Testis (tissue), 3 donors: ENCODE data around the gene DGCR8. TPM values are rescaled to one million over a fixed set of nuclear protein-coding genes. Genes with fewer than 3 reads are reported as not detected.

Source experiments
- DNase-seq: peaks from one replicate; pipeline ENCODE4 v3.0.0-alpha.2; 2019
- H3K27ac ChIP-seq, 2 donors: fragments of 200-600 bp; sonication (generic); one replicate each; pipeline ENCODE4 v1.5.1; 2019
- H3K27me3 ChIP-seq: fragments of 200-600 bp; sonication (generic); one replicate; pipeline ENCODE4 v1.5.1; 2019
- H3K36me3 ChIP-seq: fragments of 200-600 bp; sonication (generic); one replicate; pipeline ENCODE4 v1.5.1; 2017; ENCODE audit warnings: low read depth; ENCODE audit errors: missing control alignments
- H3K4me1 ChIP-seq: fragments of 200-600 bp; sonication (generic); one replicate; pipeline ENCODE4 v1.5.1; 2019
- H3K4me3 ChIP-seq, 2 donors: fragments of 200-600 bp; sonication (generic); one replicate each; pipeline ENCODE4 v1.5.1; 2017 to 2019
- H3K9me3 ChIP-seq: fragments of 200-600 bp; sonication (generic); one replicate; pipeline ENCODE4 v1.5.1; 2017
- POLR2A ChIP-seq: fragments of 450-650 bp; IDR thresholded peaks from one replicate; pipeline ENCODE4 v1.6.1; 2017; ENCODE audit warnings: antibody characterized with exemption, mild to moderate bottlenecking, moderate library complexity
- WGBS, 2 donors: methylation state at CpG; one replicate each; pipeline ENCODE4 v1.1.5; 2018; 5-methylcytosine and 5-hydroxymethylcytosine counted together
- intact Hi-C: fragments of 100-400 bp; cut with DNase I; formaldehyde crosslinking; loops from one replicate; pipeline ENCODE4 v1.15.1; 2023; ENCODE audit warnings: low total_unique reads
- polyA plus RNA-seq: library from polyadenylated mRNA; stranded (reverse); fragments of 350-450 nt; fragmentation: Illumina TruSeq; extraction: RNeasy Lipid Tissue Mini Kit (QIAGEN cat#74804); gene quantifications from one replicate; pipeline ENCODE4 v1.2.3, GENCODE V29; 2014; ENCODE audit warnings: low read depth, low replicate concordance; ENCODE audit not compliant: insufficient read depth
- total RNA-seq, 2 donors: library from RNA; depleted of rRNA; stranded (reverse); fragments of >200 nt; gene quantifications; one replicate each; pipeline ENCODE4 v1.2.3, GENCODE V29; 2016
- TF ChIP-seq, protein P1 (sequence below), 3 experiments: fragments of 450-650 bp in 2 of 3; fragments of 200-600 bp in 1 of 3; sonication (generic) in 1 of 3; IDR thresholded peaks; one replicate each; pipeline ENCODE4 v1.5.1; 2016 to 2019; ENCODE audit warnings: antibody characterized with exemption in 3 of 3, mild to moderate bottlenecking in 2 of 3, moderate library complexity in 1 of 3

DGCR8 gene
- total and polyA plus RNA-seq, 3 donors from 2014 or later, result 44.4 to 83.7 (median 64.8) TPM

DNA sequence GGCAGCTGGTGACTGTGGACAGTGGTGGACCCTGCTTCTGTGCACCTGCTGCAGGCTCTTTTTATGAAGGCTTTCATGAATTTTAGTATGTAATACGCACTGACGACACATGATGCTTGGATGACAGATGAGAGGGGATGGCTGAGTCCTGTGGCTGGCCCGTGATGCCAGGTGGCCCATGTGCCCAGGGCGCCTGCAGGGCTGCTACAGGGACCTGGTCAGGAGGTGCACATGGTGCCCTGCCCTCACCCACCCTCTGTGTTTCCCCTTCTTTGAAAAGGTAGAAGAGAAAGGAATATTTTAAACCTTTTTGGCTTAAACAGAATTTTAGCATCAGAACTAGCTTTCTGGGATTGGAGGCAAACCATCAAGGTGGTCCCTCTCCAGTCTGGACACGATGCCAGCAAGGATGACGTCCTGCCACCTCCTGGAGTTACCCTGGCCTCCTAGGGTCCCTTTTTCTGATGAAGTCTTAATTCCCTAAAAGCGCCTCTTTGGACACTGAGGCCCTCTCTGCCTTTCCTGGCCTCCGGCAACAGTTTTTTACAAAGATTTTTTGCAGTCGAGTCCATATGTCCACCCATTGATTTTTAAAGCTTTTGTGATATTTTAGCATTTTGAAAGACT, 30.4 kb downstream of the DGCR8 start:
- Histone ChIP-seq H3K36me3 (no peaks in the 10 kb centered on the region), H3K27ac (no peak overlapping the region)

DNA sequence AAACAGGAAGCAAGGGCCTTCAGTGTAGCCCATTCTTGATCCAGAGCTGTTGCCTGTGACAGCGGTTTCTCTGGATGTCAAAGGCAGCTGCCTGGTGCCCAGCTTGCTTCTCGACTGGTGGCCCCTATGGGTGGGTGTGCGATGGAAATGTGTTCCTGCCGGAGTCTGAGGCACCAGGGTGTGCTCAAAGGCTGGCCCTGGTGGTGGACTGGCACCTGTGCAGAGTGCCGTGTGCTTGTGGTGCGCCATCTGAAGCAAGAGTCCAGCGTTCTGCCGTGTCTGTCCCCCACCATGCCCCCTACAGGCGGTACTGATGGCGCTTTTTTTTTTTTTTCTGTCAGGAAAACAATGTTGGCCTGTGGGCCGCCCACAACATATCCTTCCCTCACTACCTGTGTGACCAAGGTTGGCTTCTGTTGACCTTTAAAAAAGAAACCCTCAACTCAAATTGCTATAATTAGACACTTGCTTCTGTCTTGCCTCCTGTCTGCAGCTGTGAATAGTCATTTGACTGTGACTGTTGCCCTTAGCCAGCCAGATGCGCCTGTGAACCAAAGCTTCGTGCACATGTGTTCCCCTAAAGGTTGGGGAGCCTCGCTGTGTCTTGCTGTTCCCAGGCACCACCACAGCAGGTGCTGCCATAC, 31.1 kb downstream of the DGCR8 start:
- Histone ChIP-seq H3K4me1 (peaks cover 7% of the 10 kb centered on the region), H3K36me3 (no peaks in the 10 kb centered on the region), H3K9me3 (no peaks in the 10 kb centered on the region), H3K4me3 (no peak overlapping the region), H3K27me3 (no peaks in the 10 kb centered on the region), H3K27ac (no peak overlapping the region)
- no peak for TF ChIP-seq POLR2A
- TF ChIP-seq, protein P1, sequence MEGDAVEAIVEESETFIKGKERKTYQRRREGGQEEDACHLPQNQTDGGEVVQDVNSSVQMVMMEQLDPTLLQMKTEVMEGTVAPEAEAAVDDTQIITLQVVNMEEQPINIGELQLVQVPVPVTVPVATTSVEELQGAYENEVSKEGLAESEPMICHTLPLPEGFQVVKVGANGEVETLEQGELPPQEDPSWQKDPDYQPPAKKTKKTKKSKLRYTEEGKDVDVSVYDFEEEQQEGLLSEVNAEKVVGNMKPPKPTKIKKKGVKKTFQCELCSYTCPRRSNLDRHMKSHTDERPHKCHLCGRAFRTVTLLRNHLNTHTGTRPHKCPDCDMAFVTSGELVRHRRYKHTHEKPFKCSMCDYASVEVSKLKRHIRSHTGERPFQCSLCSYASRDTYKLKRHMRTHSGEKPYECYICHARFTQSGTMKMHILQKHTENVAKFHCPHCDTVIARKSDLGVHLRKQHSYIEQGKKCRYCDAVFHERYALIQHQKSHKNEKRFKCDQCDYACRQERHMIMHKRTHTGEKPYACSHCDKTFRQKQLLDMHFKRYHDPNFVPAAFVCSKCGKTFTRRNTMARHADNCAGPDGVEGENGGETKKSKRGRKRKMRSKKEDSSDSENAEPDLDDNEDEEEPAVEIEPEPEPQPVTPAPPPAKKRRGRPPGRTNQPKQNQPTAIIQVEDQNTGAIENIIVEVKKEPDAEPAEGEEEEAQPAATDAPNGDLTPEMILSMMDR (IDR thresholded peaks at IDR 0.05), result peak in 2 of 3 experiments; percentile 9 to 37
- no peak for DNase-seq
- 68 to 75% methylated on average over 14 of the region's 14 CpGs for WGBS, 2 donors
- intact Hi-C loops, result no loop called here

More for the DNA sequence above, 30.4 kb downstream of the DGCR8 start:
- no peak for TF ChIP-seq POLR2A
- TF ChIP-seq, protein P1 (IDR thresholded peaks at IDR 0.05), result no peak
- Histone ChIP-seq H3K27me3 (no peaks in the 10 kb centered on the region), H3K4me1 (peaks cover under 1% of the 10 kb centered on the region), H3K4me3 (no peak overlapping the region), H3K9me3 (no peaks in the 10 kb centered on the region)
- DNase-seq, result no peak
- 79 to 86% methylated on average over 9 of the region's 9 CpGs for WGBS, 2 donors
- intact Hi-C loops, result no loop called here

DNA sequence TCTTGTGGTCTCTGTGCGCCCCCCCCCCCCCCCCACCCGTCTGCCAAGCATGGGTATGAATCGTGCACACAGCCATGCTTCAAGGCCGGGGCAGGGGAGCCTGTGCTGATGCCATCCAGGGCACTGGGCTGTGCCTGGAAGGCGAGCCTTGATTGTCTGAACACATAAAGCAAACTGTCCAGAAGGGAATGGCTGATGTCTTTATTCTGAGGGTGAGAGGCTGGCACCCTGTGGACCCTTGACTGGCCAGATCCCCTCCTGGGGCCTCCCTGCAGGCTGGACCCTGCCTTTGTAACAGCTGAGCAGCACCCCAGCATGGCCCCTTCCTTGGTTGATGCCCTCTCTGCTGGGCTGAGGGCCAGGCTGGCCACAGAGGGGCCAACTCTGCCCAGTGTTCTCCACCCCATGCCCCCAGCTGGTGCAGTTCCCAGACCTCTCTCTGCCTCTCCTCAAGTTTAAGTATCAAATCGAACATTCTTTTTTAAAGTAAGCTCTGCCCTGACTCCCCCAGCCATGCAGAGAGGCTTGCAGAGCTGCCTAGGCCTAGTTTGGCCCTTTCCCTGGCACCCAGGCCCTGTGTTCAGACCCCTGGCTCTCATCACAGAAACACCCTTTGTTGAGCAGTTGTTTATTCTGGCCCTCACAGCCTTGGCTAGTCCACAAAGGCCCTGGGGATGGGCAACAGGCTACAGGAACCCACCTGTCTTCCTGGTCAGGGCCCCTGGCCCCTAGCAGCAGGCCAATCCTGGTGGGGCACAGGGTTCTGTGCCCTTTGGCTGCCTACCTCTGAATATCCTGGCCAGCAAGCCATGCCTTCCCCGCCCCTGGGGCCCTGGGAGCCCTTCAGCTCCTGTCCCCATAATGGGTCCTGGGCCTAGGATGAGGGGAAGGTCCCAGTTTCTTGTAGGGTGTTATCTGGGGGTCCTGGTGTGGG, 31.9 kb downstream of the DGCR8 start:
- intact Hi-C loops, result no loop called here
- Histone ChIP-seq H3K4me1 (peaks cover 10% of the 10 kb centered on the region), H3K27ac (no peak overlapping the region), H3K27me3 (no peaks in the 10 kb centered on the region), H3K9me3 (no peaks in the 10 kb centered on the region), H3K36me3 (no peaks in the 10 kb centered on the region), H3K4me3 (no peak overlapping the region)
- DNase-seq, result no peak
- 60 to 72% methylated on average over 4 to 6 of the region's 7 CpGs for WGBS, 2 donors
- TF ChIP-seq POLR2A, result no peak
- TF ChIP-seq, protein P1 (IDR thresholded peaks at IDR 0.05), result no peak

DNA sequence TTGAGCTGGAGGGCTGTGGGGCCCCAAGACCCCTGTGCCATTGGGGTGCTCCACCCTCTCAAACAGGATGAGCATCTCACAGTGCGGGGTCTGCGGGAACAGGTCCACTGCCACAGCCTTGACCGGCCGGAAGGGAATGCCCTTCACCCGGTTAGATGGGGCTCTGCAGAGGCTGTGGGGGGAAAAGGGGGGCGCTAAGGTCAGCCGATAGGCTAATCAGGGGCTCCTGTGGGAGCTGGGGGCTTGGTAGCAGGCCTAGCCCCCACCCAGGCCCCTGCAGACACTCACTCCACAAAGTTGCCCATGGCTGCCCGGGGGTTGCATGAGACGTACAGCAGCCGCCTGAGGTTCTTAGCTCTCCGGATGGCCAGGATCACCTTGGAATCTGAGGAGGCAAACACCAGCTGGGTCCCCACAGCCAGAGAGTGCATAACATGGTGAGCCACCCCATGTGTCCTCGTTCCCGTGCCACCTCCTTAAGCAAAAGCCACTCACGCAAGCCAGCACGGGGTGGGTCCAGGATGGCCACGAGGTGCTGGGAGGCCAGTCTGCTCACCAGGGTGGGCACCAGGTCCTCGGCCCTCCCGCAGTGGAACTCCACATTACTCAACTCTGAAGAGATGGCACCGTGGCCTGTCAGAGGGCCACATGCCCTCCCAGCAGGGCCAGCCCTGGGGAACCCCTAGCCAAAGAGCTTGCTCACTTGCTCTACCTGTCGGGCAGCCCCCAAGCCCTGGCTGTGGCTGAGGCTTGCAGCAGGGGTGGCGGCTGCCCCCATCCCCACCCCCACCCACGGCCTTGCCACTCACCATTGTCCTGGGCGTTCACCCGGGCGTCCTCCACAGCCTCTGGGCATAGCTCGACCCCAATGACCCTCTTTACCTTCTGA, 32.8 kb downstream of the DGCR8 start:
- intact Hi-C loops, result no loop called here
- no peak for DNase-seq
- Histone ChIP-seq H3K36me3 (no peaks in the 10 kb centered on the region), H3K27ac (no peak overlapping the region), H3K27me3 (no peaks in the 10 kb centered on the region), H3K4me3 (no peak overlapping the region), H3K9me3 (no peaks in the 10 kb centered on the region), H3K4me1 (peaks cover 10% of the 10 kb centered on the region)
- TF ChIP-seq POLR2A, result no peak
- TF ChIP-seq, protein P1 (IDR thresholded peaks at IDR 0.05), result no peak
- WGBS, 2 donors, result 83 to 87% methylated on average over 14 to 25 of the region's 26 CpGs
